Stimulated activated CD4-positive, alpha-beta T cell treated with anti-CD3 and anti-CD28 coated beads, Interleukin-1b, Interleukin-23, amount 100 ng/mL, for 1 hour (primary cell): Measurements from ENCODE around the gene ITPKB.
"Not testable (repeated sequence)": the region's sequence is repeated elsewhere in the genome, so short reads cannot be mapped to it uniquely, and the experiment has no call there.

Experiments used
- DNase-seq, 2 donors: peaks; one replicate each; pipeline ENCODE4 v3.0.0-alpha.2; 2020; ENCODE audit warnings: low read depth in 2 of 2

The ITPKB gene

GRCh38 chr1:226738995-226739695, at the start of gene ITPKB:
Gene ITPKB (minus strand): TSS chr1:226739282. CDS start chr1:226737458, 1,824 bp downstream.
- peak in 1 of 2 donors; percentile 60 for DNase-seq

- no peak for DNase-seq
Measured at GRCh38 chr1:226787638-226788037, 48.6 kb upstream of the ITPKB start.

- DNase-seq: no peak
Measured at GRCh38 chr1:226787071-226787470, 48.0 kb upstream of the ITPKB start.

GRCh38 chr1:226786550-226786949, 47.5 kb upstream of the ITPKB start:
- DNase-seq: no peak

GRCh38 chr1:226785805-226786204, 46.7 kb upstream of the ITPKB start:
- no peak for DNase-seq

GRCh38 chr1:226784081-226785049, 45.3 kb upstream of the ITPKB start:
- no peak for DNase-seq

- no peak for DNase-seq
Measured at GRCh38 chr1:226782845-226783601, 43.9 kb upstream of the ITPKB start.

- no peak for DNase-seq
Measured at GRCh38 chr1:226781937-226782609, 43.0 kb upstream of the ITPKB start.

- no peak for DNase-seq
Measured at GRCh38 chr1:226779561-226779960, 40.5 kb upstream of the ITPKB start.

GRCh38 chr1:226778657-226779058, 39.6 kb upstream of the ITPKB start:
- no peak for DNase-seq

- no peak for DNase-seq
Measured at GRCh38 chr1:226776975-226777374, 37.9 kb upstream of the ITPKB start.

- DNase-seq: no peak
Measured at GRCh38 chr1:226776066-226776465, 37.0 kb upstream of the ITPKB start.

- DNase-seq: no peak
Measured at GRCh38 chr1:226772446-226773139, 33.5 kb upstream of the ITPKB start.

GRCh38 chr1:226767170-226767569, 28.1 kb upstream of the ITPKB start:
- DNase-seq: not testable (repeated sequence)

- no peak for DNase-seq
Measured at GRCh38 chr1:226766565-226766964, 27.5 kb upstream of the ITPKB start.

- DNase-seq: no peak
Measured at GRCh38 chr1:226764533-226764932, 25.5 kb upstream of the ITPKB start.

GRCh38 chr1:226763905-226764264, 24.8 kb upstream of the ITPKB start:
- DNase-seq: no peak

- DNase-seq: no peak
Measured at GRCh38 chr1:226762988-226763904, 24.2 kb upstream of the ITPKB start.

GRCh38 chr1:226762055-226762454, 23.0 kb upstream of the ITPKB start:
- DNase-seq: no peak

- no peak for DNase-seq
Measured at GRCh38 chr1:226761322-226761721, 22.2 kb upstream of the ITPKB start.
